Transverse colon (tissue), 4 donors: ENCODE measurements around the gene PTPRN. TPM values are rescaled to one million over a fixed set of nuclear protein-coding genes. Genes with fewer than 3 reads are reported as not detected.

Source experiments
- DNase-seq: peaks from one replicate; pipeline ENCODE4 v3.0.0-alpha.2; 2019
- H3K27ac ChIP-seq, 4 donors: fragments of 200-600 bp; sonication (generic); 2 replicates each; pipeline ENCODE4 v1.5.1; 2016 to 2018; ENCODE audit warnings: inconsistent platforms in 4 of 4
- H3K27me3 ChIP-seq: fragments of 200-600 bp; sonication (generic); 2 replicates; pipeline ENCODE4 v1.5.1; 2017; ENCODE audit warnings: inconsistent platforms
- H3K36me3 ChIP-seq, 4 donors: fragments of 200-600 bp; sonication (generic); 2 replicates each; pipeline ENCODE4 v1.5.1; 2017 to 2019; ENCODE audit warnings: inconsistent platforms in 4 of 4
- H3K4me1 ChIP-seq, 4 donors: fragments of 200-600 bp; sonication (generic); 2 replicates each; pipeline ENCODE4 v1.5.1; 2017 to 2020; ENCODE audit warnings: inconsistent platforms in 4 of 4
- H3K4me3 ChIP-seq, 4 donors: fragments of 200-600 bp; sonication (generic); 1 replicate in 1 of 4; 2 replicates in 3 of 4; pipeline versions ENCODE4 v1.5.1 to v1.6.1; 2017 to 2019; ENCODE audit warnings: inconsistent platforms in 4 of 4
- H3K9me3 ChIP-seq, 2 donors: fragments of 200-600 bp; sonication (generic); 2 replicates each; pipeline ENCODE4 v1.5.1; 2017 to 2019; ENCODE audit warnings: inconsistent platforms in 2 of 2
- EP300 ChIP-seq: sonication (generic); formaldehyde crosslinking; IDR thresholded peaks from one replicate; pipeline ENCODE4 v1.6.1; 2017; ENCODE audit warnings: antibody characterized with exemption, low read depth
- POLR2A ChIP-seq: fragments of 450-650 bp; IDR thresholded peaks from one replicate; pipeline ENCODE4 v1.6.1; 2016; ENCODE audit warnings: antibody characterized with exemption, mild to moderate bottlenecking, moderate library complexity
- POLR2AphosphoS5 ChIP-seq, 3 donors: sonication (generic); formaldehyde crosslinking; IDR thresholded peaks; one replicate each; pipeline ENCODE4 v1.6.1; 2016; ENCODE audit warnings: antibody characterized with exemption in 3 of 3
- WGBS, 2 donors: methylation state at CpG; one replicate each; pipeline ENCODE4 v1.1.5; 2018; ENCODE audit warnings: low coverage in 1 of 2; 5-methylcytosine and 5-hydroxymethylcytosine counted together
- in situ Hi-C, 4 donors: fragments of 200-750 bp; cut with MboI; loops; one replicate each; pipeline versions ENCODE4 v1.15.0 to v1.15.1; 2017; ENCODE audit warnings: low sequenced_read_pairs in 3 of 4, low pct_ligation_motif_present in 1 of 4, low pct_unique_long_range_greater_than_20kb in 1 of 4
- intact Hi-C: fragments of 100-400 bp; cut with DNase I; formaldehyde crosslinking; loops from one replicate; pipeline ENCODE4 v1.15.1; 2023; ENCODE audit warnings: low total_unique reads
- small RNA-seq, 4 donors: library from RNA; depleted of rRNA; stranded (forward); fragments of <200 nt; gene quantifications; one replicate each; pipeline ENCODE3, GENCODE V24; 2016
- total RNA-seq, 4 donors: library from RNA; depleted of rRNA; stranded (reverse); fragments of >200 nt; gene quantifications; one replicate each; pipeline ENCODE4 v1.1.0, GENCODE V29; 2016
- TF ChIP-seq, protein P1 (sequence below), 5 experiments: fragments of 200-600 bp in 3 of 5; fragments of 450-650 bp in 2 of 5; sonication (generic) in 3 of 5; IDR thresholded peaks; 1 replicate in 2 of 5; 2 replicates in 3 of 5; pipeline ENCODE4 v1.5.1; 2016 to 2017; ENCODE audit warnings: antibody characterized with exemption in 5 of 5, inconsistent platforms in 3 of 5, mild to moderate bottlenecking in 2 of 5, moderate library complexity in 1 of 5

PTPRN gene
- total RNA-seq, 4 donors from 2014 or later, result 0.60 to 2.6 (median 2.1) TPM

DNA sequence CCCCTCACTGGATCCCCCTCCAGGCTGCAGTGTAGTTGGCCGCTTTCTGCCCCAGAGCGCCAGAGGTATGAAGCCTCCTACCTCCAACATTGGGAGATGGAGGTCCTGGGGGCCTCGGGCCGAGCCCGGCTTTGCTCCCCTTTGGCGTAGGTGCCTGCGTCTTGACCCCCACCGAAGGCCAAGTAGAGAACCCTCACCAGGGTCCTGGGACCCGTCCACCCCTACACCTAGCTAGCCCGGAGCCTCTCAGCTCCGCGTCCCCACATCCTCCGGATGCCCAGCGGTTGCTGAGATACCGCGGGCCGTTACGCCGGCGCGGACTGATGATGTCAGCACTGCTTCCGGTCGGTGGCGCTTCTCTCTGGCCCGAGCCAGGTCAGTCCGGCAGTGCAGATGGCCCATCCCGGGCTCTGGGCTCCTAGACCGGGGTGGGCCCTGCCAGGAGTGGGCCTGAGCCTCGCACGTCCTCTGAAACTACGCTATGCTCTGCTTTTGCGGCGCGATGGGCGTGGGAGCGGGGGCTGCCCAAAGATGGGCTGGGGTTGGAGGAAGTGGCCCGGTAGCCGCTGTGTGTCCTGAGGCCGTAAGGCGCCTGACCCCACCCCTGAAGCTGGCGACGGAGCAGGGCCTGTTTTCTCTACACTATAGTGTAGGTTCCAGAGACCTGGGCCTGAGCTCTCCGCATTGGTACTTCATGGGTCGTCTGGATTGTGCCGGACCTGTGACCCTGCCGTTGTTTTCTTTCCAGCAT lies 63.9 kb downstream of the PTPRN start, which contains the start of the genes GLB1L and STK16:
Gene GLB1L, minus strand, starts transcription at position 297 of the 751 bp plus-strand sequence. CDS start 1,871 bp downstream, outside the sequence.
Gene STK16, plus strand, starts transcription at position 332 of the 751 bp plus-strand sequence. CDS start 521 bp downstream, outside the sequence.
- H3K4me3 ChIP-seq, result peak within 1 kb of the TSS; percentile 65 to 95 (median 83)
- no peaks in the 10 kb centered on the region for H3K27me3 ChIP-seq
- WGBS, 2 donors, result 1% methylated on average over 46 of the region's 46 CpGs; no CpG with 5 or more reads in 1 of the 2 donors
- H3K9me3 ChIP-seq, result no peaks in the 10 kb centered on the region
- intact Hi-C loops (loop anchor here (10.0 kb wide), 1 partner anchor 1611 kb away; no protein-coding TSS in a partner anchor), in situ Hi-C loops (no loop called here)
- no peaks in the 10 kb centered on the region for H3K36me3 ChIP-seq
- peak; percentile 52 for TF ChIP-seq EP300
- TF ChIP-seq POLR2A, result peak; percentile 91
- TF ChIP-seq, protein P1, sequence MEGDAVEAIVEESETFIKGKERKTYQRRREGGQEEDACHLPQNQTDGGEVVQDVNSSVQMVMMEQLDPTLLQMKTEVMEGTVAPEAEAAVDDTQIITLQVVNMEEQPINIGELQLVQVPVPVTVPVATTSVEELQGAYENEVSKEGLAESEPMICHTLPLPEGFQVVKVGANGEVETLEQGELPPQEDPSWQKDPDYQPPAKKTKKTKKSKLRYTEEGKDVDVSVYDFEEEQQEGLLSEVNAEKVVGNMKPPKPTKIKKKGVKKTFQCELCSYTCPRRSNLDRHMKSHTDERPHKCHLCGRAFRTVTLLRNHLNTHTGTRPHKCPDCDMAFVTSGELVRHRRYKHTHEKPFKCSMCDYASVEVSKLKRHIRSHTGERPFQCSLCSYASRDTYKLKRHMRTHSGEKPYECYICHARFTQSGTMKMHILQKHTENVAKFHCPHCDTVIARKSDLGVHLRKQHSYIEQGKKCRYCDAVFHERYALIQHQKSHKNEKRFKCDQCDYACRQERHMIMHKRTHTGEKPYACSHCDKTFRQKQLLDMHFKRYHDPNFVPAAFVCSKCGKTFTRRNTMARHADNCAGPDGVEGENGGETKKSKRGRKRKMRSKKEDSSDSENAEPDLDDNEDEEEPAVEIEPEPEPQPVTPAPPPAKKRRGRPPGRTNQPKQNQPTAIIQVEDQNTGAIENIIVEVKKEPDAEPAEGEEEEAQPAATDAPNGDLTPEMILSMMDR (IDR thresholded peaks at IDR 0.05), result no peak
- TF ChIP-seq POLR2AphosphoS5 (IDR thresholded peaks at IDR 0.05), result peak; percentile 95 to 98 (median 95)
- DNase-seq, result peak; percentile 96
- H3K4me1 ChIP-seq, result peaks cover 32 to 53% (median 49%) of the 10 kb centered on the region in 4 donors
- peak within 1 kb of the TSS; percentile 94 to 97 (median 94) for H3K27ac ChIP-seq

DNA sequence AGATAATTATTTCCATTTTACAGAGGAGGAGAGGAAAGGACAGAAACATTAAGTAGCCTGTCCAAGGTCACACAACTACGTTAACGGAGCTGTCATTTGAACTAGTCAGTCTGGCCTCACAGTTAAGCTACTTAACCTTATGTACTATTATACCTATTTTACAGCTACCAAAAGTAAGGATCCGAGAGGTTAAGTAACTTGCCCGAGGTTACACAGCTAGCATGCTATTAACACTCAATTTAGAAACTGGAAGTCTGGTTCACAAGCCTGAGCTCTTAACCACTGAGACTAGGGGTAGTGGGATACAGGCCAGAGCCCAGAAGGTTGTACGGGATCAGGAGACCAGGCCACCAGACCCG lies 64.4 kb downstream of the PTPRN start:
- peaks cover 27 to 47% (median 43%) of the 10 kb centered on the region in 4 donors for H3K4me1 ChIP-seq

GRCh38 chr2:219243291-219243761 lies 65.9 kb downstream of the PTPRN start:
- intact Hi-C loops, result loop anchor here (10.0 kb wide), 1 partner anchor 1609 kb away; no protein-coding TSS in a partner anchor
- 58% methylated on average over 28 of the region's 28 CpGs; no CpG with 5 or more reads in 1 of the 2 donors for WGBS, 2 donors
- Histone ChIP-seq H3K9me3 (no peaks in the 10 kb centered on the region), H3K4me1 (peaks cover 13 to 33% (median 29%) of the 10 kb centered on the region in 4 donors), H3K36me3 (peaks cover 0 to under 1% (median 0%) of the 10 kb centered on the region in 4 donors), H3K27me3 (no peaks in the 10 kb centered on the region), H3K4me3 (peak overlapping the region in 2 of 4 donors; percentile 15 to 17), H3K27ac (peak overlapping the region; percentile 37 to 67 (median 65))
- in situ Hi-C loops, result no loop called here
- peak; percentile 56 for DNase-seq
- TF ChIP-seq EP300 (no peak), POLR2AphosphoS5 (IDR thresholded peaks at IDR 0.05) (peak in 2 of 3 donors; percentile 38 to 50), POLR2A (peak; percentile 39)
- TF ChIP-seq, protein P1 (IDR thresholded peaks at IDR 0.05), result no peak

More for the DNA sequence above, 64.4 kb downstream of the PTPRN start:
- TF ChIP-seq EP300 (no peak), POLR2A (no peak), POLR2AphosphoS5 (IDR thresholded peaks at IDR 0.05) (no peak)
- TF ChIP-seq, protein P1 (IDR thresholded peaks at IDR 0.05), result no peak
- H3K27me3 ChIP-seq, result no peaks in the 10 kb centered on the region
- H3K9me3 ChIP-seq, result no peaks in the 10 kb centered on the region
- no peaks in the 10 kb centered on the region for H3K36me3 ChIP-seq
- H3K4me3 ChIP-seq, result peak overlapping the region; percentile 65 to 95 (median 83)
- no peak for DNase-seq
- intact Hi-C loops, result loop anchor here (10.0 kb wide), 1 partner anchor 1610 kb away; no protein-coding TSS in a partner anchor
- in situ Hi-C loops, result no loop called here
- peak overlapping the region; percentile 94 to 97 (median 94) for H3K27ac ChIP-seq
- 29 to 34% methylated on average over 4 to 6 of the region's 6 CpGs for WGBS, 2 donors

Small RNAs within 50 kb of the gene (small RNA-seq; reads per million reads assigned to genes)
- gene AC053503.3, result 0 reads per million in 4 donors
- 0 reads per million in 4 donors for gene MIR153-1

Other genes with a start within 250 kb of the PTPRN start
- 10 to 100 TPM; 21.1 to 67.4 (median 65.5) TPM for gene IHH, start 248.5 kb downstream of the PTPRN start, total RNA-seq
- gene NHEJ1, start 148.6 kb downstream of the PTPRN start, total RNA-seq, result 10 to 100 TPM; 50.5 to 90.2 (median 65.3) TPM
- 10 to 100 TPM in 3 of 4 donors, 1 to 10 TPM in 1; 5.4 to 18.4 (median 15.7) TPM for gene SLC23A3, start 139.4 kb downstream of the PTPRN start, total RNA-seq
- gene CNPPD1, start 132.5 kb downstream of the PTPRN start, total RNA-seq, result 100 to 1,000 TPM in 3 of 4 donors, 10 to 100 TPM in 1; 50.4 to 114 (median 106) TPM
- 100 to 1,000 TPM in 2 of 4 donors, 10 to 100 TPM in 2; 37.8 to 226 (median 102) TPM for gene RETREG2, start 131.1 kb downstream of the PTPRN start, total RNA-seq
- 100 to 1,000 TPM in 3 of 4 donors, 10 to 100 TPM in 1; 90.2 to 156 (median 119) TPM for gene ZFAND2B, start 102.6 kb downstream of the PTPRN start, total RNA-seq
- gene ABCB6, start 90.4 kb downstream of the PTPRN start, total RNA-seq, result 10 to 100 TPM in 3 of 4 donors, 1 to 10 TPM in 1; 3.4 to 28.7 (median 20.4) TPM
- gene ATG9A, start 79.8 kb downstream of the PTPRN start, total RNA-seq, result 100 to 1,000 TPM in 1 of 4 donors, 10 to 100 TPM in 3; 73.2 to 243 (median 82.7) TPM
- 100 to 1,000 TPM in 2 of 4 donors, 10 to 100 TPM in 2; 64.3 to 318 (median 114) TPM for gene ANKZF1, start 79.6 kb downstream of the PTPRN start, total RNA-seq
- 1 to 10 TPM in 3 of 4 donors, under 1 TPM in 1; 0.40 to 9.1 (median 3.8) TPM for gene GLB1L, start 64.0 kb downstream of the PTPRN start, total RNA-seq
- 10 to 100 TPM; 18.7 to 44.8 (median 28.2) TPM for gene STK16, start 63.9 kb downstream of the PTPRN start, total RNA-seq
- gene TUBA4B, start 56.2 kb downstream of the PTPRN start, total RNA-seq, result not detected
- 100 to 1,000 TPM in 1 of 4 donors, 10 to 100 TPM in 3; 39.2 to 101 (median 70.8) TPM for gene TUBA4A, start 55.5 kb downstream of the PTPRN start, total RNA-seq
- 10 to 100 TPM; 22.7 to 95.0 (median 54.3) TPM for gene DNAJB2, start 30.0 kb downstream of the PTPRN start, total RNA-seq
- gene RESP18, start 23.3 kb upstream of the PTPRN start, total RNA-seq, result not detected
- gene DNPEP, start 78.5 kb upstream of the PTPRN start, total RNA-seq, result 100 to 1,000 TPM in 2 of 4 donors, 10 to 100 TPM in 2; 61.3 to 142 (median 104) TPM
- gene DES, start 109.0 kb upstream of the PTPRN start, total RNA-seq, result over 10,000 TPM in 1 of 4 donors, 1,000 to 10,000 TPM in 2, 100 to 1,000 TPM in 1; 1,000 to 12,373 (median 1,519) TPM
- gene SPEG, start 125.4 kb upstream of the PTPRN start, total RNA-seq, result 10 to 100 TPM; 26.5 to 95.8 (median 48.5) TPM
- gene GMPPA, start 189.5 kb upstream of the PTPRN start, total RNA-seq, result 10 to 100 TPM; 25.1 to 41.1 (median 36.4) TPM
- gene ASIC4, start 205.1 kb upstream of the PTPRN start, total RNA-seq, result not detected
- 10 to 100 TPM; 21.1 to 58.2 (median 52.1) TPM for gene CHPF, start 234.4 kb upstream of the PTPRN start, total RNA-seq
- gene TMEM198, start 234.6 kb upstream of the PTPRN start, total RNA-seq, result 1 to 10 TPM in 3 of 4 donors, not detected in 1; 1.1 to 4.4 (median 1.2) TPM